Stimulated activated CD4-positive, alpha-beta T cell treated with anti-CD3 and anti-CD28 coated beads, Interleukin-2, amount 100 ng/mL, for 48 hours (primary cell): ENCODE results near the gene IWS1.
"Not testable (repeated sequence)": the region's sequence is repeated elsewhere in the genome, so short reads cannot be mapped to it uniquely, and the experiment has no call there.

Experiments
- DNase-seq, 2 donors: peaks; one replicate each; pipeline ENCODE4 v3.0.0-alpha.2; 2020

IWS1 gene

DNA sequence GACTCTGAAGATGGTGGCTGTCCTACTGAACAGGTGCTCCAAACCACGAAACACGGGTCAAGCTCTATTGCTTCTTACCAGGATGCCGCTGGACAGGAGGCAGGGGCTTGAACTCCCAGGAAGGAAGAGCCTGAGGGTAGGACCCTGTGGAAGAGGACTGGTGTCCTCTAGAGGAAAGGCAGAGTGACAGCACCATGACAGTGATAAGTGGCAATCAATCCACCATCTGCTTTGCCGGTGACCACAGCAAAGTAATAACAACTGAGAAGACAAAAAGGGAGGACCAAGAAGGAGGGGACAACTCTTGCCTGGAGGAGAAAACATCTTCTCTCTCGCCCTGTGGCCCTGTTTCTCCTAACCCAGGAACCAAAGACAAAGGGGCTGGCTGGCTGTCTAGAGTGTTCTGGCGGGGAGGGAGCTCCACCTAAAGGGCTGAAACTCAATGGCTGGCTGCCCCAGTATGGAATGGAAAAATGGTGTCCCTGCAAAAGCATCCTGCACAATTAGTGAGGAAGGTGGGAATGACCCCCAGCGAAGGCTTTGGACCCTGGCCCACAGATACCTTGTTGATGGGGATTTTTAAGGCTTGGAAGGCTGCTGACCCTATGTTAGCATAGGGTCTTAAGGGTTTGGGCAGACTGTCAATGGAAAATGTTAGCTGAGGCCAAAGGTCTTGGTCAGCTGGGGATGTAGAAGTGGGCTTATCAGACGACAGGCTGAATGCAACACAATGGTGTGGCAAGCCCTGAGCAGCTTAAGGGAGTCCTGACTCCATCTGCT is 72.7 kb downstream of the IWS1 start:
- DNase-seq: no peak

DNA sequence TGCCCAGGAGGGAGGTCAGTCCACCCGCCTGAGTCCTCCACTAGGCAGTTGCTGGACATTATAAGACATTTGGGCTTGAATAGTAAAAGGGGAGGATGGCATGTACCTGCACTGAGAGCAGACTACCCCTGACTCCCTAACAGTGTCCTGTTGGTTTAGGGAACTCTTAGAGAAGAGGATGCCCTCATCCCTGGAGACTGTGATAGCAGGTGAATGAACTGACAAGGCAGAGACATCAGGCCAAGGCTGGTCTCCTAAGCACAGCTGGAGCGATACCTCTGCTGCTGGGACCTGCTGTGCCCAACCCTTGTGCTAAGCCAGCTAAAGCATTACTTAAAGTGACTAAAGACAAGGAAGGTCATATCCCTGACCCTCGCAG is 73.3 kb downstream of the IWS1 start:
- no peak for DNase-seq

DNA sequence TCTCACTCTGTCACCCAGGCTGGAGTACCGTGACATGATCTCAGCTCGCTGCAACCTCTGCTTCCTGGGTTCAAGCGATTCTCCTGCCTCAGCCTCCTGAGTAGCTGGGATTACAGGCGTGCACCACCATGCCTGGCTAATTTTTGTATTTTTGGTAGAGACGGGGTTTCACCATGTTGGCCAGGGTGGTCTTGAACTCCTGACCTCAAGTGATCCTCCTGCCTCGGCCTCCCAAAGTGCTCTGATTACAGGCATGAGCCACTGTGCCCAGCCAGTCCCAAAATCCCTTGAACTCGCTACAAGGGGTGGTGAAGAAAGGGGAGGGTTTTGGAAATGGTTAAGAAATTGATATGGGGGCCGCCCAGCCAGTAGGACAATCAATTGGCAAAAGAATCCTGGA is 73.9 kb downstream of the IWS1 start:
- not testable (repeated sequence) for DNase-seq

- no peak for DNase-seq
These were observed 74.3 kb downstream of the IWS1 start for GRCh38 chr2:127451981-127452380.

- no peak for DNase-seq
These were observed 76.4 kb downstream of the IWS1 start for GRCh38 chr2:127449898-127450297.

DNA sequence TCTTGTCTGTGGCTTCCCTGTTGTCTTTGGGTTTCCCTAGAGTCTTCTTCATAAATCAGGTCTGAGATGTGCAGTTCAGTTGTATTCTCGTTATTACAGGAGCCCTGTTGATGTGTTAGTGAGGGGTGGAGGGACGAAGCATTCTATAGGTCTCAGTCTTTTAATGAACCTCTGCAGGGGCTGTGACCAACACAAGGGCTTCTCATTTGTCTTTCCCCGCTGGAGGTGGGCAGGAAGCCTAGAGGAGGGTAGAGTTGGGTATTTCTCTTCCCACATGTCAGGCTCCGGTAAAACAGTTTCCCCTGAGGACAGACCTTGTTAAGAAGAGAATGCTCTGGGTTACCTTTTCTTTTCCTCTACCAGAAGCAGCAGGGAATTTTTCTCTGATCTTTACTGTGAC is 76.9 kb downstream of the IWS1 start:
- DNase-seq: no peak

DNA sequence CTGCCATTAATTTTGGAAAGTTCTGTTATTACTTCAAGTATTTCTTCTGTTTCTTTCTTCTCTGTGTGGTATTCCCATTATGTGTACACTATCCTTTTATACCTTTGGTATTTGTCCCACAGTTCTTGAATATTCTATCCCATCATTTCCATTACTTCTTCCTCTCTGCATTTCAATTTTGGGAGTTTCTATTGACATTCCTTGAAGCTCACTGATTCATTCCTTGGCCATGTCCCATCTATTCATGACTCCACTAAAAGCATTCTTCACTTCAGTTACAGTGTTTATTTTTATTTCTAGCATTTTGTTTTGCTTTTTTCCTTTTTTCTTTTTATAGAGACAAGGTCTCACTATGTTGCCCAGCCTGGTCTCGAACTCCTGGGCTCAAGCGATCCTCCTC is 77.8 kb downstream of the IWS1 start:
- no peak for DNase-seq

- DNase-seq: no peak
These were observed 86.9 kb downstream of the IWS1 start for GRCh38 chr2:127439343-127439742.

GRCh38 chr2:127437781-127438726 is 88.2 kb downstream of the IWS1 start:
- no peak for DNase-seq

- DNase-seq: no peak
These were observed 89.2 kb downstream of the IWS1 start for GRCh38 chr2:127437056-127437455.

- DNase-seq: no peak
These were observed 91.8 kb downstream of the IWS1 start for GRCh38 chr2:127434515-127434914.

DNA sequence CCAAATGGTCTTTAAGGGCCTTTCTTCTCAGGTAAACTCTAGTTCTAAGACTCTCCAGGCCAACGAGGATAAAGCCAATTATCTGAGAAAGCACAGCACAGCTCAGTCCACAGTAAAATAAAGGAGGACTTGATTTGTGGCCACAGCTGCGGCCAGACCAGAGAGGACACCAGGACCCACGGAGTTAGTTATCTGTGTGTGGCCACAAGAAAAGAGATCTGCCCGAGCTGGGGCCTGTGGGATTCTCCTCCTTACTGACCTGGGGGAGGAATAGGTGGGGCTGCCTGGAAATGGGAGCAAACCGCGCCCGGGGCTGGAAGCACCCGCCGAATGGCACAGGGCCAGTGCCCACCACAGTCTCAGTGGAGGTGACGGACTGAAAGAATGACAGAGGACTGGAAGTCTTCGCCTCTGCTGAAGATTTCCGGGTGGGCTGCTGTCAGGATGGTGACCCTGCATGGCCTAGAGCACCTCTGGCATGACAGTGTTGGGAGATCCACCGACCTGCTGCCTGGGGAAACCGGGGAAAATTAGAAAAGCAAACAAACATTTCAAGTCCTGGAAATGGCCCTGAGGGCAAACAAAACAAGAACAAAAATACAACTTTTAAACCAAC is 94.8 kb downstream of the IWS1 start:
- no peak for DNase-seq
